ENCODE measurements around the gene RLN1. TPM values are rescaled to one million over a fixed set of nuclear protein-coding genes. Genes with fewer than 3 reads are reported as not detected.
A peak's percentile ranks its signal among the peaks of the same experiment; 100 is the strongest.
"Not testable (repeated sequence)": the region's sequence is repeated elsewhere in the genome, so short reads cannot be mapped to it uniquely, and the experiment has no call there.

Gene RLN1
- total RNA-seq, 4 donors from 2014 or later: 1.3 TPM; not detected in 3

- Histone ChIP-seq H3K27ac (no peak overlapping the region), H3K4me1 (no peaks in the 10 kb centered on the region), H3K36me3 (no peaks in the 10 kb centered on the region), H3K9me3 (no peaks in the 10 kb centered on the region), H3K4me3 (replicated peaks in 1 of 3) (no peak overlapping the region), H3K27me3 (no peaks in the 10 kb centered on the region)
- WGBS, 2 donors: 80 to 83% methylated on average over 4 of the region's 4 CpGs
- no peak for DNase-seq
- intact Hi-C loops (cut with DNase I): no loop called here
- TF ChIP-seq CTCF (IDR thresholded peaks at IDR 0.05) (no peak), POLR2A (IDR thresholded peaks at IDR 0.05) (no peak)
Measured at GRCh38 chr9:5336688-5337087, 3.0 kb downstream of the RLN1 start.

- intact Hi-C loops (cut with DNase I); H3K36me3 ChIP-seq: not testable (repeated sequence)
- 88 to 95% methylated on average over 3 of the region's 3 CpGs for WGBS, 2 donors
Measured at GRCh38 chr9:5331276-5331675, 8.4 kb downstream of the RLN1 start.

GRCh38 chr9:5326893-5327548, 12.7 kb downstream of the RLN1 start:
- Histone ChIP-seq H3K27me3 (no peaks in the 10 kb centered on the region), H3K4me3 (replicated peaks in 1 of 3) (no peak overlapping the region), H3K27ac (no peak overlapping the region), H3K9me3 (no peaks in the 10 kb centered on the region), H3K4me1 (no peaks in the 10 kb centered on the region), H3K36me3 (no peaks in the 10 kb centered on the region)
- WGBS, 2 donors: 19 to 36% methylated on average over 6 to 9 of the region's 10 CpGs
- intact Hi-C loops (cut with DNase I): no loop called here
- TF ChIP-seq POLR2A (IDR thresholded peaks at IDR 0.05) (no peak), CTCF (IDR thresholded peaks at IDR 0.05) (peak in 1 of 6 experiments; percentile 10)
- peak; percentile 77 to 79 for DNase-seq

More at GRCh38 chr9:5331276-5331675, 8.4 kb downstream of the RLN1 start:
- H3K9me3 ChIP-seq; H3K27me3 ChIP-seq; H3K27ac ChIP-seq; H3K4me3 ChIP-seq (replicated peaks in 1 of 3); H3K4me1 ChIP-seq; DNase-seq: not testable (repeated sequence)

- Histone ChIP-seq H3K36me3 (no peaks in the 10 kb centered on the region), H3K4me3 (replicated peaks in 1 of 3) (no peak overlapping the region), H3K27ac (no peak overlapping the region), H3K9me3 (no peaks in the 10 kb centered on the region), H3K27me3 (no peaks in the 10 kb centered on the region), H3K4me1 (no peaks in the 10 kb centered on the region)
- intact Hi-C loops (cut with DNase I): no loop called here
- no peak for DNase-seq
- no peak for TF ChIP-seq POLR2A (IDR thresholded peaks at IDR 0.05)
- no peak for TF ChIP-seq CTCF (IDR thresholded peaks at IDR 0.05)
Measured at GRCh38 chr9:5326187-5326586, 13.5 kb downstream of the RLN1 start.

GRCh38 chr9:5321601-5322000, 18.1 kb downstream of the RLN1 start:
- H3K36me3 ChIP-seq; H3K27ac ChIP-seq; intact Hi-C loops (cut with DNase I); H3K4me3 ChIP-seq (replicated peaks in 1 of 3); H3K27me3 ChIP-seq; H3K4me1 ChIP-seq; H3K9me3 ChIP-seq; DNase-seq: not testable (repeated sequence)
- WGBS, 2 donors: 67 to 72% methylated on average over 1 of the region's 1 CpG

- no peak overlapping the region for H3K4me3 ChIP-seq (replicated peaks in 1 of 3)
- WGBS, 2 donors: 37 to 42% methylated on average over 1 of the region's 1 CpG
- no peaks in the 10 kb centered on the region for H3K9me3 ChIP-seq
- no peaks in the 10 kb centered on the region for H3K27me3 ChIP-seq
- DNase-seq: no peak
- intact Hi-C loops (cut with DNase I): no loop called here
- H3K36me3 ChIP-seq: no peaks in the 10 kb centered on the region
- H3K27ac ChIP-seq: no peak overlapping the region
- H3K4me1 ChIP-seq: no peaks in the 10 kb centered on the region
- TF ChIP-seq POLR2A (IDR thresholded peaks at IDR 0.05) (no peak), CTCF (IDR thresholded peaks at IDR 0.05) (no peak)
Measured at GRCh38 chr9:5321058-5321457, 18.6 kb downstream of the RLN1 start.

- H3K4me1 ChIP-seq; DNase-seq; H3K4me3 ChIP-seq (replicated peaks in 1 of 3); H3K27me3 ChIP-seq; H3K36me3 ChIP-seq; H3K9me3 ChIP-seq; intact Hi-C loops (cut with DNase I); H3K27ac ChIP-seq: not testable (repeated sequence)
- WGBS, 2 donors: 96 to 100% methylated on average over 1 of the region's 1 CpG
Measured at GRCh38 chr9:5316406-5316805, 23.3 kb downstream of the RLN1 start.

Data from thyroid gland (tissue), 4 donors.